ENCODE results near the gene GGTLC2.
"Not testable (repeated sequence)": the region's sequence is repeated elsewhere in the genome, so short reads cannot be mapped to it uniquely, and the experiment has no call there.

GGTLC2 gene

DNA sequence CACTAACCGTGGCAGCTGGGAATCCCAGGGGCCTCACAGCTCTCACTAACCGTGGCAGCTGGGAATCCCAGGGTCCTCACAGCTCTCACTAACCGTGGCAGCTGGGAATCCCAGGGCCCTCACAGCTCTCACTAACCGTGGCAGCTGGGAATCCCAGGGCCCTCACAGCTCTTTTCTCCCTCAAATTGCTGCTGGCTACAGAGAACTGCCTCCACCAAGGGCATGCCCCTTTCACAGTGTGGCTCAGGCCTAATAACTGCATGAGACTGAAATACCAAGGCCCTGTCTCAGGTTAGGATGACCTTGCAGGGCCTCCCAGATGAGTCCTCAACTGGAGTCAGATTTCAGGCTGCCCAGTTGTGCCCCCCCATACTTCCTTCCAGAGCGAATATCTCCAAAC lies 35.1 kb upstream of the GGTLC2 start:
- Histone ChIP-seq H3K36me3 (no peaks in the 10 kb centered on the region; a peak in 1 of 22 replicates), H4K20me1 (peaks cover 0 to 5% (median 0%) of the 10 kb centered on the region in 11 experiments; a peak in 1 of 22 replicates), H3K4me1 (peaks cover 10 to 34% (median 26%) of the 10 kb centered on the region in 10 experiments), H3K4me3 (no peak overlapping the region), H3K9me3 (replicated peaks in 1 of 11) (peaks cover 8 to 17% (median 13%) of the 10 kb centered on the region in 11 experiments; a peak in 20 of 22 replicates), H3K27me3 (peaks cover 0 to 5% (median 0%) of the 10 kb centered on the region in 11 experiments; a peak in 2 of 22 replicates), H3K4me2 (peak overlapping the region in 5 of 11 experiments; percentile 18 to 38 (median 33); a peak in 7 of 22 replicates), H3K9ac (no peak overlapping the region), H3K27ac (no peak overlapping the region)
- TF ChIP-seq Cebpa-rat (IDR thresholded peaks at IDR 0.05), result no peak

DNA sequence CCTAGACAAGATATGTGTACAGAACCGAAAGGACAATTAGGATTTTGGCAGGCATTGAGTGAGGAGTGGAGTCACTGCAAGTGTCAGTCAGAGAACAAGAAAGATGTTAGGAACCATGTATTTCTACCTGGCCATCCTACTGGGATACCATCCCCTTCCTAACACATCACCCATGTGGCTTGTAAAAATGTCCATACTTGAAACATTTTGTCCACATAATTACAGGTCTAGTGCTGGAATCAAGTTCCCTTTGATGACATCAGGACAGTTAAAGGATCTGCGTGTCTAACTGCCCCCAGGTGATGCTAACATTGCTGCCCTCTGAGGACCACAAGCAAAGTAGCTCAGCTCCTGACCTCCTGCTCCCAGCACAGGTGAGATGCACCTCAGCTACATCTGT lies 31.9 kb upstream of the GGTLC2 start:
- H4K20me1 ChIP-seq, result no peaks in the 10 kb centered on the region
- peaks cover 0 to 42% (median 29%) of the 10 kb centered on the region in 10 experiments; a peak in 16 of 20 replicates for H3K4me1 ChIP-seq
- TF ChIP-seq Cebpa-rat (IDR thresholded peaks at IDR 0.05), result no peak
- H3K36me3 ChIP-seq, result no peaks in the 10 kb centered on the region; a peak in 1 of 22 replicates
- peaks cover 8 to 12% (median 9%) of the 10 kb centered on the region in 11 experiments; a peak in 21 of 22 replicates for H3K9me3 ChIP-seq (replicated peaks in 1 of 11)
- H3K4me3 ChIP-seq, result no peak overlapping the region
- H3K27me3 ChIP-seq, result peaks cover 0 to 5% (median 0%) of the 10 kb centered on the region in 11 experiments; a peak in 2 of 22 replicates
- no peak overlapping the region for H3K27ac ChIP-seq
- no peak overlapping the region for H3K9ac ChIP-seq
- H3K4me2 ChIP-seq, result 0 out of 22 replicates have a peak overlapping the region, but pooled peaks of 1 of the 11 experiments have one; percentile 61

GRCh38 chr22:22614065-22614464 lies 30.3 kb upstream of the GGTLC2 start:
- Histone ChIP-seq H3K9ac (no peak overlapping the region), H3K4me3 (no peak overlapping the region), H3K4me1 (peaks cover 0 to 39% (median 29%) of the 10 kb centered on the region in 10 experiments; a peak in 16 of 20 replicates), H3K36me3 (no peaks in the 10 kb centered on the region), H4K20me1 (no peaks in the 10 kb centered on the region), H3K27ac (no peak overlapping the region), H3K4me2 (peak overlapping the region in 9 of 11 experiments; percentile 8 to 65 (median 53); a peak in 17 of 22 replicates), H3K9me3 (replicated peaks in 1 of 11) (peaks cover 0 to 4% (median 0%) of the 10 kb centered on the region in 11 experiments; a peak in 1 of 22 replicates), H3K27me3 (peaks cover 0 to 11% (median 0%) of the 10 kb centered on the region in 11 experiments; a peak in 2 of 22 replicates)
- no peak for TF ChIP-seq Cebpa-rat (IDR thresholded peaks at IDR 0.05)

DNA sequence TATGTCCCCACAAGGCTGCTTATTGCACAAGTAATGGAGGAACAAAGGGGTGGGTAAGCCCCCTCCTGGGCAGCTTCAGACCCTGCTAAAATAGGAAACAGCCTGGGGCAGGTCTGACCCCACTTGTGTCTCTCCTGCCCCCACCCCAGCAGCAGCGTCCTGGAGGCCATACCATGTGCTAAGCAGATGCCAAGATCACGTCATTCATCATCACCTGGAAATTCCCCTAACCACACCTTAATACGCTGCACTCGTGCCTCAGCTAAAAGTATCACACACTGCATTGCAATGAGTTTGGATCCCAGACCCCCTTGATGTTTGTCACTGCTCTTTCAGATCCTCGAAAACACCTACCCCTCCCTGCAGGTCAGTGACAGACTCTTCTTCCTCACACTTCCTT lies 27.8 kb upstream of the GGTLC2 start:
- Histone ChIP-seq H3K27ac (no peak overlapping the region), H3K4me2 (peak overlapping the region in 7 of 11 experiments; percentile 9 to 39 (median 30); a peak in 11 of 22 replicates), H4K20me1 (no peaks in the 10 kb centered on the region), H3K27me3 (peaks cover 0 to 11% (median 0%) of the 10 kb centered on the region in 11 experiments; a peak in 2 of 22 replicates), H3K36me3 (no peaks in the 10 kb centered on the region), H3K4me1 (peaks cover 0 to 34% (median 27%) of the 10 kb centered on the region in 10 experiments; a peak in 16 of 20 replicates), H3K4me3 (no peak overlapping the region), H3K9me3 (replicated peaks in 1 of 11) (peaks cover 0 to 4% (median 0%) of the 10 kb centered on the region in 11 experiments; a peak in 1 of 22 replicates), H3K9ac (no peak overlapping the region)
- TF ChIP-seq Cebpa-rat (IDR thresholded peaks at IDR 0.05), result no peak

GRCh38 chr22:22618448-22618847 lies 26.0 kb upstream of the GGTLC2 start:
- no peak overlapping the region for H3K9ac ChIP-seq
- H4K20me1 ChIP-seq, result no peaks in the 10 kb centered on the region
- no peak overlapping the region for H3K27ac ChIP-seq
- H3K9me3 ChIP-seq (replicated peaks in 1 of 11), result peaks cover 0 to 4% (median 0%) of the 10 kb centered on the region in 11 experiments; a peak in 1 of 22 replicates
- H3K4me2 ChIP-seq, result no peak overlapping the region
- no peak overlapping the region for H3K4me3 ChIP-seq
- TF ChIP-seq Cebpa-rat (IDR thresholded peaks at IDR 0.05), result no peak
- H3K36me3 ChIP-seq, result no peaks in the 10 kb centered on the region
- peaks cover 0 to 31% (median 23%) of the 10 kb centered on the region in 10 experiments; a peak in 16 of 20 replicates for H3K4me1 ChIP-seq
- H3K27me3 ChIP-seq, result 0 out of 22 replicates have a peak, but pooled peaks cover 0 to 5% (median 0%) of the 10 kb centered on the region in 11 experiments

DNA sequence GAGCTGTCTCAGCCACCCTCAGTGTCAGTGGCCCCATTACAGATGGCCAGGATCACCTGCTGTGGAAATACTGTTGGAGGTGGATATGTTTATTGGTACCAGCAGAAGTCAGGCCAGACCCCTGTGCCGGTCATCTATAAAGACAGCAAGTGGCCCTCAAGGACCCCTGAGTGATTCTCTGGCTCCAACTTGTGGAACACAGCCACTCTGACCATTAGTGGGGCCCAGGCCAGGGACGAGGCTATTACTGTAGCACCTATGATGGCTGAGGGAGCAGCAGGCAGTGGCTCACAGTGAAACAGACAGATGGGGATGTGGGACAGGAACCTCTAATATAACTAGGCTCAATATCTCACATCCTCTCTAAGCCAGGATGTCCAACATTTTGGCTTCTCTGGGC lies 25.5 kb upstream of the GGTLC2 start:
- H3K27ac ChIP-seq, result no peak overlapping the region
- H3K4me3 ChIP-seq, result no peak overlapping the region
- H3K4me2 ChIP-seq, result no peak overlapping the region
- peaks cover 0 to 4% (median 0%) of the 10 kb centered on the region in 11 experiments; a peak in 1 of 22 replicates for H3K9me3 ChIP-seq (replicated peaks in 1 of 11)
- H3K4me1 ChIP-seq, result peaks cover 0 to 26% (median 20%) of the 10 kb centered on the region in 10 experiments; a peak in 16 of 20 replicates
- no peaks in the 10 kb centered on the region for H3K36me3 ChIP-seq
- no peaks in the 10 kb centered on the region for H4K20me1 ChIP-seq
- no peak overlapping the region for H3K9ac ChIP-seq
- TF ChIP-seq Cebpa-rat (IDR thresholded peaks at IDR 0.05), result no peak
- 0 out of 22 replicates have a peak, but pooled peaks cover 0 to 5% (median 0%) of the 10 kb centered on the region in 11 experiments for H3K27me3 ChIP-seq

DNA sequence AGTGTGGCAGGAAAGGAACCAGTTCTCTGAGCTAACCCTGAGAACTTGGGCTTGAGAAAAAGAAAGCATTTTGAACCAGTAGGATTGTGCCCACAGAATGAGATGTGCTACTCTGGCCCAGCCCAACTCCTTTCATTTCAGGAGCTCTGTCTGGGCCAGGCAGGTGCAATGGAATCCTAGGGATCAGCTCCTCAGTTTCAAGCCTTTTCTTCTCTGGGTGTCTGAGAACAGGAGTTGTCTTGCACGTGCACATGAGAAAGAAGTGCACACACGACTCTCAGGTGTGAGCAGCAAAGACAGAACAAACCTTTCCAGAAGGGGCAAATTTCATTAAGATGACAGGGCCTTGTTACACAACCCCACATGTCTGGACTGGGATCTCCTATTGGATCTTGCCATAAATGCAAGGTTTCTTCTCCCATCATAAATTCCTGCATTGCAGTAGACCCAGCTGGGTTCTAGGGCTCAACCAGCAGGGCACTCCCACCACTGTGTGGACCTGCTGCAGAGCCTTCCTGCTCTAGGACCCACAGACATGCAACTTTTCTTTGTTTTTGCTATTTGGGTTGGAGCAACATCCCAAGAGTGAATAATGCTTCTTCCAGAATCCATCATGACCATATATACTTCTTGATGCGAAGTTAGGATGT lies 24.5 kb upstream of the GGTLC2 start:
- Histone ChIP-seq H3K27ac (no peak overlapping the region), H3K27me3 (0 out of 22 replicates have a peak, but pooled peaks cover 0 to 5% (median 0%) of the 10 kb centered on the region in 11 experiments), H4K20me1 (no peaks in the 10 kb centered on the region), H3K9ac (no peak overlapping the region), H3K4me3 (no peak overlapping the region), H3K4me1 (peaks cover 0 to 16% (median 10%) of the 10 kb centered on the region in 10 experiments; a peak in 14 of 20 replicates), H3K4me2 (no peak overlapping the region), H3K9me3 (replicated peaks in 1 of 11) (peaks cover 0 to 4% (median 0%) of the 10 kb centered on the region in 11 experiments; a peak in 1 of 22 replicates), H3K36me3 (no peaks in the 10 kb centered on the region)
- no peak for TF ChIP-seq Cebpa-rat (IDR thresholded peaks at IDR 0.05)

DNA sequence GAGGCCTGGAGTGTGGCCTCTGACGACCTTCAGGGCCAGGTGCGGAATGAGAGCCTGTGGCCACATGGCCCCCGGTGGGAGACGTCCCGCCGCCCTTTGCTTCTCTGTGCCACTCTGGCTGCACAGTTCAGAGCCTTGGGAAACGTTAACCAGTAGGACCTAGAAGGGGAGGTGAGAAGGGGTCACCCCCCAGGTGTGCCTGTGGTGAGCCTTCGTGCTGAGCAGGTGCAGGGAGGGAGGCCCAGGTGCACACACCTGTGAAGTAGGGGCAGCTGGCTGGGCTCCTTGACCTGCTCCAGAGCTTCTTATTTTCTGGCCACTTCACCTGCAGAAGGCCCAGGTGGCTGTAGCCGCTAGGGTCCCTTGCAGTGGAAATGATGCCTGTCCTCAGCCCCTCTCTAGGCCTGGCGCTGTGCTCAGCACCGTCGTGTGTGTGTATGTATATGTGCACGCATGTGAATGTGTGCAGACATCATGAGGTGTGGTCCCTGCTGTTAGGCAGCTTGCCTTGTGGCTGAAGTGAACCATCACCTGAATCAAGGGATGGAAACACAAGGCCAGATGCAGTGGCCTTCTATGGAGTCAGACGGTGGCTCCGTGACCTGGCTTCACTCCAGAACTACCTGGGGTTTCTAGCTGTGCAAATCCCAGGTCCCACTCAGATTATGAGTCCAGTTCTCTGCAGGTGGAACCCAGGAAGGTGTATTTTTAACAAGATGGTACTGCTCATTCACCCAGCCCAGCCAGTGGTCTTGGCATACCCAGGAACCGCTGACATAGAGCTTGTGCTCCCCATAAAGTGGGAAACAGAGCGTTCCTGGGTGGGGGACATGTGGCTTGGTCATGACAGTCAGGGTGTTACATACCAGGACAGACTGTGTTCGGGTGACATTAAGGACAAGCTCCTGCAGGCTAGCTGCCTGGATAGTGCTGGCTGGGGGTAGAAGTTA lies 15.6 kb upstream of the GGTLC2 start:
- H3K27me3 ChIP-seq; H3K4me3 ChIP-seq; H3K9ac ChIP-seq; H4K20me1 ChIP-seq; H3K36me3 ChIP-seq; H3K27ac ChIP-seq; H3K9me3 ChIP-seq (replicated peaks in 1 of 11): not testable (repeated sequence)
- H3K4me1 ChIP-seq, result peaks cover 0 to 13% (median 5%) of the 10 kb centered on the region in 10 experiments; a peak in 10 of 20 replicates
- peak overlapping the region in 2 of 11 experiments; percentile 24 to 25; a peak in 2 of 22 replicates for H3K4me2 ChIP-seq

GRCh38 chr22:22631223-22631652 lies 13.2 kb upstream of the GGTLC2 start:
- Histone ChIP-seq H3K4me2 (peak overlapping the region in 10 of 11 experiments; percentile 20 to 59 (median 50); a peak in 15 of 22 replicates), H3K4me1 (peaks cover 0 to 13% (median 5%) of the 10 kb centered on the region in 10 experiments; a peak in 10 of 20 replicates)
- H3K9me3 ChIP-seq (replicated peaks in 1 of 11); H3K27me3 ChIP-seq; H3K9ac ChIP-seq; H3K36me3 ChIP-seq; H3K27ac ChIP-seq; H4K20me1 ChIP-seq; H3K4me3 ChIP-seq: not testable (repeated sequence)

DNA sequence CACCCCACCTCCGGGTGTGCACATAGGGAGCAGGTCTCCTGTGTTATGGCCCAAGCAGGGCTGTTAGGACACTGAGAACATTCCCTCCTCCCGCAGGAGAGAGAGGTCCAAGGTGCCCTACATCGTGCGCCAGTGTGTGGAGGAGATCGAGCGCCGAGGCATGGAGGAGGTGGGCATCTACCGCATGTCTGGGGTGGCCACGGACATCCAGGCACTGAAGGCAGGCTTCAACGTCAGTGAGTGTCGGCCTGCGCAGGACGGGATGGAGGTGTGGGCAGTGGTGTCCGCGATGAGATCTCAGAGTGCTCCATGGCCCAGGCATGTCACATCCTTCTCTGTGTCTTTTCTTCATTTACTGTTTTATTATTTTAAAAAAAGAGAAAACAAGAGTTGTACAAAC lies 12.2 kb upstream of the GGTLC2 start:
- peaks cover 0 to 13% (median 5%) of the 10 kb centered on the region in 10 experiments; a peak in 10 of 20 replicates for H3K4me1 ChIP-seq
- H3K9me3 ChIP-seq (replicated peaks in 1 of 11); H3K4me3 ChIP-seq; H3K27ac ChIP-seq; H3K4me2 ChIP-seq; H4K20me1 ChIP-seq; H3K9ac ChIP-seq; H3K36me3 ChIP-seq; H3K27me3 ChIP-seq: not testable (repeated sequence)

DNA sequence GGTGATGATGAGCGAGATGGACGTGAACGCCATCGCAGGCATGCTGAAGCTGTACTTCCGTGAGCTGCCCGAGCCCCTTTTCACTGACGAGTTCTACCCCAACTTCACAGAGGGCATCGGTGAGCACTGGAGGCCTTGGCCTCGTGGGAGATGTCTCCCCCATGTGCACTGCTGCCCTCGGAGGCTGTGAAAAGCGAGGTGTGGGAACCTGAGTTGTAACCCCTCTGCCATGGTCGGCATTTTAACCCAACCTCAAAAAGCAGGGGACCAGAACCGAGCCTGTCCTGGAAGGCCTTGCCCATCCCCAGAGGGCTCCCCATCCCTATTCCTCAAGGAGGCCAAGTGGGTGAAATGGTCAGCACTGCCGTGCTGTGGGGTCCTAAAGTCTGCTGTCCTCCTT lies 10.9 kb upstream of the GGTLC2 start:
- H3K9ac ChIP-seq; H3K27ac ChIP-seq; H3K4me2 ChIP-seq; H3K27me3 ChIP-seq; H3K9me3 ChIP-seq (replicated peaks in 1 of 11); H4K20me1 ChIP-seq; H3K36me3 ChIP-seq; H3K4me3 ChIP-seq: not testable (repeated sequence)
- H3K4me1 ChIP-seq, result peaks cover 0 to 16% (median 9%) of the 10 kb centered on the region in 10 experiments; a peak in 12 of 20 replicates

DNA sequence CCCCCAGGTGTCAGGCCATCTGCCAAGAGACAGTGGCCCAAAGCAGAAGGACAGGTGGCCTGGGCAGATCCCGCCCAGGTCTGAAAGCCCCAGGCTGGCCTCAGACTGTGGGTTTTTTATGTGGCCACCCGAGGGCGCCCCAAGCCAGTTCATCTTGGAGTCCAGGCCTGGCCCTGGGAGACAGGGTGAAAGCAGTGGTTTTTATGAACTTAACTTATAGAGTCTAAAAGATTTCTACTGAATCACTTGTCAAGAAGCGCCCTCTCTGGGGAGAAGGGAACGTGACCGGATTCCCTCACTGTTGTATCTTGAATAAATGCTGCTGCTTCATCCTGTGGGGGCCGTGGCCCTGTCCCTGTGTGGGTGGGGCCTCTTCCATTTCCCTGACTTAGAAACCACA lies 8.2 kb upstream of the GGTLC2 start:
- H3K4me2 ChIP-seq; H4K20me1 ChIP-seq; H3K36me3 ChIP-seq; H3K27ac ChIP-seq; H3K4me3 ChIP-seq; H3K4me1 ChIP-seq; H3K27me3 ChIP-seq; H3K9ac ChIP-seq; H3K9me3 ChIP-seq (replicated peaks in 1 of 11): not testable (repeated sequence)
